ENCODE results near the gene CSNK1G2.

CSNK1G2 gene

GRCh38 chr19:2014731-2015607 is 74.0 kb downstream of the CSNK1G2 start:
- Histone ChIP-seq H3K4me1 (ENCODE audit: control insufficient read depth, insufficient read depth, low read length) (no peaks in the 10 kb centered on the region), H3K9me3 (ENCODE audit: control insufficient read depth, insufficient read depth, low read length) (no peaks in the 10 kb centered on the region), H3K27me3 (ENCODE audit: control insufficient read depth, insufficient read depth, low read length) (no peaks in the 10 kb centered on the region), H3K27ac (ENCODE audit: low read depth, low read length) (no peak overlapping the region), H3K36me3 (ENCODE audit: control insufficient read depth, insufficient read depth, low read length) (0 out of 2 replicates have a peak, but pooled peaks cover 3% of the 10 kb centered on the region), H3K9ac (ENCODE audit: low read depth, low read length) (no peak overlapping the region; the same call in 1 of the 2 replicates), H3K4me3 (ENCODE audit: low read depth, low read length) (peak overlapping the region; percentile 75)

- Histone ChIP-seq H3K9ac (ENCODE audit: low read depth, low read length) (no peak within 1 kb of the TSS; the same call in 1 of the 2 replicates), H3K9me3 (ENCODE audit: control insufficient read depth, insufficient read depth, low read length) (no peaks in the 10 kb centered on the region), H3K27me3 (ENCODE audit: control insufficient read depth, insufficient read depth, low read length) (no peaks in the 10 kb centered on the region), H3K4me3 (ENCODE audit: low read depth, low read length) (peak within 1 kb of the TSS; percentile 75), H3K27ac (ENCODE audit: low read depth, low read length) (no peak within 1 kb of the TSS), H3K4me1 (ENCODE audit: control insufficient read depth, insufficient read depth, low read length) (no peaks in the 10 kb centered on the region), H3K36me3 (ENCODE audit: control insufficient read depth, insufficient read depth, low read length) (0 out of 2 replicates have a peak, but pooled peaks cover 3% of the 10 kb centered on the region)
Observed at GRCh38 chr19:2015608-2015950, 74.6 kb downstream of the CSNK1G2 start, which contains the start of gene BTBD2. Gene BTBD2 (minus strand): TSS chr19:2015714. CDS start chr19:2015703, 11 bp downstream.

- no peaks in the 10 kb centered on the region for H3K27me3 ChIP-seq (ENCODE audit: control insufficient read depth, insufficient read depth, low read length)
- H3K9me3 ChIP-seq (ENCODE audit: control insufficient read depth, insufficient read depth, low read length) = no peaks in the 10 kb centered on the region
- H3K4me1 ChIP-seq (ENCODE audit: control insufficient read depth, insufficient read depth, low read length) = no peaks in the 10 kb centered on the region
- 0 out of 2 replicates have a peak, but pooled peaks cover 3% of the 10 kb centered on the region for H3K36me3 ChIP-seq (ENCODE audit: control insufficient read depth, insufficient read depth, low read length)
- no peak overlapping the region for H3K27ac ChIP-seq (ENCODE audit: low read depth, low read length)
- H3K4me3 ChIP-seq (ENCODE audit: low read depth, low read length) = peak overlapping the region; percentile 31; the same call in 1 of the 2 replicates
- no peak overlapping the region for H3K9ac ChIP-seq (ENCODE audit: low read depth, low read length)
Observed at GRCh38 chr19:2016041-2016807, 75.3 kb downstream of the CSNK1G2 start.

- H3K4me3 ChIP-seq (ENCODE audit: low read depth, low read length) = no peak overlapping the region
- H3K9me3 ChIP-seq (ENCODE audit: control insufficient read depth, insufficient read depth, low read length) = no peaks in the 10 kb centered on the region
- H3K27me3 ChIP-seq (ENCODE audit: control insufficient read depth, insufficient read depth, low read length) = no peaks in the 10 kb centered on the region
- no peaks in the 10 kb centered on the region for H3K36me3 ChIP-seq (ENCODE audit: control insufficient read depth, insufficient read depth, low read length)
- no peaks in the 10 kb centered on the region for H3K4me1 ChIP-seq (ENCODE audit: control insufficient read depth, insufficient read depth, low read length)
- H3K27ac ChIP-seq (ENCODE audit: low read depth, low read length) = no peak overlapping the region
- H3K9ac ChIP-seq (ENCODE audit: low read depth, low read length) = no peak overlapping the region
Observed at GRCh38 chr19:2018752-2019151, 77.8 kb downstream of the CSNK1G2 start.

- Histone ChIP-seq H3K36me3 (ENCODE audit: control insufficient read depth, insufficient read depth, low read length) (no peaks in the 10 kb centered on the region), H3K4me1 (ENCODE audit: control insufficient read depth, insufficient read depth, low read length) (no peaks in the 10 kb centered on the region), H3K9me3 (ENCODE audit: control insufficient read depth, insufficient read depth, low read length) (no peaks in the 10 kb centered on the region; the same call in 1 of the 2 replicates), H3K4me3 (ENCODE audit: low read depth, low read length) (no peak overlapping the region), H3K27ac (ENCODE audit: low read depth, low read length) (no peak overlapping the region), H3K9ac (ENCODE audit: low read depth, low read length) (no peak overlapping the region), H3K27me3 (ENCODE audit: control insufficient read depth, insufficient read depth, low read length) (no peaks in the 10 kb centered on the region)
Observed at GRCh38 chr19:2021453-2022140, 80.6 kb downstream of the CSNK1G2 start.

GRCh38 chr19:2022289-2022688 is 81.3 kb downstream of the CSNK1G2 start:
- no peaks in the 10 kb centered on the region for H3K27me3 ChIP-seq (ENCODE audit: control insufficient read depth, insufficient read depth, low read length)
- H3K9ac ChIP-seq (ENCODE audit: low read depth, low read length) = no peak overlapping the region
- no peaks in the 10 kb centered on the region for H3K36me3 ChIP-seq (ENCODE audit: control insufficient read depth, insufficient read depth, low read length)
- no peak overlapping the region for H3K4me3 ChIP-seq (ENCODE audit: low read depth, low read length)
- no peak overlapping the region for H3K27ac ChIP-seq (ENCODE audit: low read depth, low read length)
- no peaks in the 10 kb centered on the region for H3K4me1 ChIP-seq (ENCODE audit: control insufficient read depth, insufficient read depth, low read length)
- no peaks in the 10 kb centered on the region; the same call in 1 of the 2 replicates for H3K9me3 ChIP-seq (ENCODE audit: control insufficient read depth, insufficient read depth, low read length)

GRCh38 chr19:2026770-2027169 is 85.8 kb downstream of the CSNK1G2 start:
- no peak overlapping the region for H3K4me3 ChIP-seq (ENCODE audit: low read depth, low read length)
- no peak overlapping the region for H3K9ac ChIP-seq (ENCODE audit: low read depth, low read length)
- H3K27ac ChIP-seq (ENCODE audit: low read depth, low read length) = no peak overlapping the region
- no peaks in the 10 kb centered on the region; the same call in 1 of the 2 replicates for H3K9me3 ChIP-seq (ENCODE audit: control insufficient read depth, insufficient read depth, low read length)
- no peaks in the 10 kb centered on the region for H3K27me3 ChIP-seq (ENCODE audit: control insufficient read depth, insufficient read depth, low read length)
- H3K36me3 ChIP-seq (ENCODE audit: control insufficient read depth, insufficient read depth, low read length) = no peaks in the 10 kb centered on the region
- H3K4me1 ChIP-seq (ENCODE audit: control insufficient read depth, insufficient read depth, low read length) = no peaks in the 10 kb centered on the region

- Histone ChIP-seq H3K36me3 (ENCODE audit: control insufficient read depth, insufficient read depth, low read length) (no peaks in the 10 kb centered on the region), H3K27me3 (ENCODE audit: control insufficient read depth, insufficient read depth, low read length) (no peaks in the 10 kb centered on the region), H3K9ac (ENCODE audit: low read depth, low read length) (no peak overlapping the region), H3K27ac (ENCODE audit: low read depth, low read length) (no peak overlapping the region), H3K4me3 (ENCODE audit: low read depth, low read length) (no peak overlapping the region), H3K9me3 (ENCODE audit: control insufficient read depth, insufficient read depth, low read length) (no peaks in the 10 kb centered on the region; the same call in 1 of the 2 replicates), H3K4me1 (ENCODE audit: control insufficient read depth, insufficient read depth, low read length) (no peaks in the 10 kb centered on the region; the same call in 1 of the 2 replicates)
Observed at GRCh38 chr19:2027361-2027760, 86.4 kb downstream of the CSNK1G2 start.

Data from HUES48 (cell line).